Hematopoietic multipotent progenitor cell treated with erythropoietin and hydrocortisone succinate and interleukin-3 and kit ligand, for 8 days (in vitro differentiated cells): ENCODE measurements around the gene RUNDC3A.
"Not testable (repeated sequence)": the region's sequence is repeated elsewhere in the genome, so short reads cannot be mapped to it uniquely, and the experiment has no call there.

ENCODE experiments used
- DNase-seq: peaks from one replicate; pipeline ENCODE4 v3.0.0-alpha.2; 2015

The RUNDC3A gene

GRCh38 chr17:44361292-44362260 lies 53.2 kb downstream of the RUNDC3A start:
- no peak for DNase-seq

- DNase-seq = no peak
Observed at GRCh38 chr17:44362459-44362948, 54.1 kb downstream of the RUNDC3A start.

DNA sequence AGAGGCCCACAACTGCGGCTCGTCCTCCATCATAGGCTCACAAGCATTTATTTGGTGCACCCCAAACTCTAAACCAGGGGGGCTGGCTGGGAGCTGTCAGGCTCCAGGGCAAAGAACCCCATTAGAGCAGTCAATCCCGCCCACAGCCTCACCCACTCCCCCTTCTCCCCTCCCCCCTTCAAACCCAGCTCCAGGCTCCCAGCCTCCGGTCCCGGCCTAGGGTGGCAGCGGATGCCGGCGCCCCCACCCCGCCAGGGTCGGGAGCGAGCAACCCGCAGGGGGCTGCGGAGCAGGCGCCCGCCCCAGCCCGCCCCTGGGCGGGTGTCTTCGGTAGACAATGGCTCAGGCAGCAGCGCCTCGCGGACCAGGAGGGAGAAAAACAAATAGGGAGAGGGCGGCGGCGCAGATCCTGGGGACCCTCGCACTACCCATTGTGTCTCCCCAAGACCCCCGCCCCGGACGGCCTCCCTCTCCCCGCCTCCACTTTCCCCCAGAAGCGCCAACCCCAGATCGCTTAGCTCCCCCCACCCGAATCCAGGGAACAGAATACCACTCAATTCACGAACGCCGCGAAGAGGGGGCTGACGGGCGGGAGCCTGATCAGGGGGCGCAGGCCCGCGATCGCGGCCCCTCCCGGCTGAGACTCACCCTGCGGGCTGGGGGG lies 54.7 kb downstream of the RUNDC3A start:
- no peak for DNase-seq

GRCh38 chr17:44363613-44364159 lies 55.3 kb downstream of the RUNDC3A start, which contains the start of gene FAM171A2:
FAM171A2 (minus strand) TSS chr17:44363853; CDS start chr17:44363714, 139 bp downstream.
- DNase-seq = peak; percentile 52

DNA sequence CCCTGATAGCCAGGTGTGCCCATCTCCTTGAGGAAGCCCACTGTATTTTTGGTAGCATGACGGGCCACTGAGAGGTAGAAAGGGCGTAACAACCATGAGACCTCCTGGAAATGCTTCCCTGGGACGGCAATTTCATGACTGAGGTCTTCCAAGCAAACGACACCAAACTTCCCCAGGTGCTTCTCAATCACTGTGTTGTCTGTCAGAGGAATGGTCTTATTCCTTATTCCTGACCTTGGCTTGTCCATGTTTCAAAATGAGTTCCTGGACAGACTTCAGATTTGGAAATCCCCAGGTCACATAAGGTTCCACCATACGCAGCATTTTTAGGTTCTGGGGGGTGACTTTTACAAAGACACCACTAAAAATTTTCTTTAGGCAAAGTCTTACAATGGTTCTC lies 56.6 kb downstream of the RUNDC3A start:
- DNase-seq = not testable (repeated sequence)

DNA sequence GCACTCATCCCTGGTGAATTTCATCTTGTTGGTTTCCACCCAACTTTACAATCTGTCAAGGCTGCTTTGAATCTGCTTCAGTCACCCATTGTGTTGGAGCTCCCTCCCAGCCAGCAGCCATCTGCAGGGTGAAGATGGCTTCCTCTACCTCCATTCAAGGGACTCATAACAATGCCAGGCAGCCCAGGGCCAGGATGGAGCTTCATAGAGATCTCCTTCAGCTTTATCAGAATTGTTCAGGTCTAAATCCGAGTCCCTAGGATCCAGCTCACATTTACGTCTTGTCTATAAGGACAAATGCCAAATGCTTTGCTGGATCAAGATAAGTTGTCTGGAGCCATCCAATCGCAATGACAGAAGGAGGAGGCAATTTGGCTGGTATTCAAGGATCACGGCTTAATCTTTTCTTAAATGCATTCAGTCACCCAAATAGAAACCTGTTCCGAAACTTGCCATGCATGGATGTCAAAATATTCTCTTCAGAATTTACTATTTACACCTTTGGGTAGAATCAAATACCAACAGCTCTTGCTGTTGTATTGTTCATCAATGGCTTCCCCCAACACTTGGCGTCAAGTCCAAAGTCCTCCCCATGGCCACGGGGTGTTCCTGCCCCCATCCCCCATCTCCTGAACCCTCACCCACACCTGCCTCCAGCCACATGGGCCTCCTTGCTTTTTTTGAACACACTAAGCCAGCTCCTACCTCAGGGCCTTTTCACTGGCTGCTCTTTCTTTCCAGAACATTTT lies 59.0 kb downstream of the RUNDC3A start:
- DNase-seq = peak; percentile 85
